ENCODE results near the gene FBXL13. TPM values are rescaled to one million over a fixed set of nuclear protein-coding genes. Genes with fewer than 3 reads are reported as not detected.
A peak's percentile ranks its signal among the peaks of the same experiment; 100 is the strongest.
"Not testable (repeated sequence)": the region's sequence is repeated elsewhere in the genome, so short reads cannot be mapped to it uniquely, and the experiment has no call there.

Gene FBXL13
- total RNA-seq, 1 donor from 2014 or later, result 2.5 TPM

DNA sequence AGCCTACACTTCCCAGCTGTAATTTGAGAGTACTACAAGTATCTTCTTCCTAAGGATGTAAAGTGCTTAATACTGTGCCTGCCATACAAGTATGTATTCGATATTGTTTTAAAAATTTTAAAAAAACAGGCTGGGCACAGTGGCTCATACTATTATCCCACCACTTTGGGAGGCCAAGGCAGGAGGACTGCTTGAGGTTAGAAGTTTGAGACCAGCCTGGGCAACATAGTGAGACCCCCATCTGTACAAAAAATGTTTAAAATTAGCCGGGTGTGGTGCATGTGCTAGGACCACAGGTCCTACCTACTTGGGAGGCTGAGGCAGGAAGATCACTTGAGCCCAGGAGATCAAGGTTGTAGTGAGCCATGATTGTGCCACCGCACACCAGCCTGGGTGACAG lies 8.6 kb upstream of the FBXL13 start:
- ATAC-seq, result no peak
- no peak for DNase-seq (ENCODE audit: low spot score)
- intact Hi-C loops (cut with DNase I), result no loop called here

DNA sequence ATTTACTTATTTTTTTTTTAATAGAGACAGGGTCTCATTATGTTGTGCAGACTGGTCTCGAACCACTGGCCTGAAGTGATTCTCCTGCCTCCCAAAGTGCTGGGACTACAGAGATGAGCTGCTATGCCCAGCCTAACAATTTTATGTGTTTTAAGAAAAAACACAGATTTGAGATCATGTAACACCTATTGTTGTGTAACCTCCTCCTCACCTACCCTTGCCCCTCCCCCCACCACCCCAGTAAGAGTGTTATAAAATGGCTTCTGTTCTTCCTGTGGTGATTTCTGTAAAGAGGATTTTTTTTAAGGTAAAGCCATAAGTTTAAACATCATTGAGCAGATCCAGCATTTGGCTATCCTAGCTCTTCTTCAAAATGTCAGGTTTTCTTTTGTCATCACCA lies 7.9 kb upstream of the FBXL13 start:
- ATAC-seq (no peak), DNase-seq (ENCODE audit: low spot score) (no peak)
- intact Hi-C loops (cut with DNase I), result no loop called here

DNA sequence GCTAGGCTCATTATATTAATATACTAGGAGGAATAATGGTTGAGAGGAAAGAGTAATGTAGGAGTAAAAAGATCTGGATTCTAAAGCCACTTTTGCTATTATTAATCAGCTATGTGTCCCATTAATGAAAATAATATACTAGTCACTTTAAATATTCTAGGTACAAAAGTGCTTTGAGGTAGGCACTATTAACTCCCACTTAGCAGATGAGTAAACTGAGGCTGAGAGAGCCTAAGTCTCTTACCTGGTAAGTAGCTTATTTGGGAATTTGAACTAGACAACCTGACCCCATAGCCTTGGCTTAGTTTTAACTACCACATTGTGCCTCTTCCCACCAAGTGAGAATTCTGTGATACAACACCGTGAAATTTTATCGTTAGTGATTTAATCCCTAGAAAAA lies 6.3 kb upstream of the FBXL13 start:
- DNase-seq (ENCODE audit: low spot score) (no peak), ATAC-seq (no peak)
- intact Hi-C loops (cut with DNase I), result no loop called here

DNA sequence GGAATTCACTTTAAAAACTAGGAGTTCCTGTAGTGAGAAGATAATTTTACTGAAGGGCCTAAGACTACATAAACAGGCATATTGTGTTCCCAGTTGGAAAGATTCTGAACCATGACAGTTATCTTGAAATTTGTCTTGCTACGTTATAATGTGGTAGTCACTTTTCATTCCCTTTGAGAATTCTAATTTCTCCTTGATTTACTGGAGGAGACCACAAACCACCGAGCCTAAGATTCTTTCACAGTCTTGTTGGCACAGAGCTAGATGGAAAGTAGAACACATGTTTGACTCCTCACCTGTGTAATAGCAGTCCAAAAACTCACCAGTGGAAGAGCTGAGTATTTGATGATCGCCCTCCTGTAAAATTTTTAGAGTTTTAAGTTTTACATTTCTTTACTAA lies 5.2 kb upstream of the FBXL13 start:
- no peak for ATAC-seq
- no peak for DNase-seq (ENCODE audit: low spot score)
- intact Hi-C loops (cut with DNase I), result no loop called here

DNA sequence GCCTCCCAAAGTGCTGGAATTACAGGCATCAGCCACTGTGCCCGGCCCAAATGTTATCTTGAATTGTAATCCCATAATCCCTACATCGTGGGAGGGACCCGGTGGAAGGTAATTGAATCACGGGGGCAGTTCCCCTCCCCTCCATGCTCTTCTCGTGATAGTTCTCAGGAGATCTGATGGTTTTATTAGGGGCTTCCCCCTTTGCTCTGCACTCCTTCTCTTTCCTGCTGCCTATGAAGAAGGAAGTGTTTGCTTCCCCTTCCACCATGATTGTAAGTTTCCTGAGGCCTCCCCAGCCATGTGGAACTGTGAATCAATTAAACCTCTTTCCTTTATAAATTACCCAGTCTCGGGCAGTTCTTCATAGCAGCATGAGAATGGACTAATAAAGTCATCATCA lies 3.6 kb upstream of the FBXL13 start:
- ATAC-seq; intact Hi-C loops (cut with DNase I); DNase-seq (ENCODE audit: low spot score): not testable (repeated sequence)

DNA sequence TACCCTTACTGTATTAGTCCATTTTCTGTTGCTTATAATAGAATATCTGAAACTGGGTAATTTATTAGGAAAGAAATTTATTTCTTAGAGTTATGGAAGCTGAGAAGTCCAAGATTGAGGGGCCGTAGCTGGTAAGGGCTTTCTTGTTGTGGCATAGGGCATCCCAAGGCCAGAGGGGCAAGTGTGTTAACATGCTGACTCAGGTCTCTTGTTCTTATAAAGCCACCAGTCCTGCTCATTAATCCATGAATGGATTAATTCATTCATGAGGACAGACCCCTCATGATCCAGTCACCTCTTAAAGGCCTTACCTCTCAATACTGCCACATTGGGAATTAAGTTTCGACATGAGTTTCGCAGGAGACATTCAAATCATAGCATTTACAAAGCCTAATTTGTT lies 2.7 kb upstream of the FBXL13 start:
- no peak for DNase-seq (ENCODE audit: low spot score)
- intact Hi-C loops (cut with DNase I), result no loop called here
- ATAC-seq, result no peak

DNA sequence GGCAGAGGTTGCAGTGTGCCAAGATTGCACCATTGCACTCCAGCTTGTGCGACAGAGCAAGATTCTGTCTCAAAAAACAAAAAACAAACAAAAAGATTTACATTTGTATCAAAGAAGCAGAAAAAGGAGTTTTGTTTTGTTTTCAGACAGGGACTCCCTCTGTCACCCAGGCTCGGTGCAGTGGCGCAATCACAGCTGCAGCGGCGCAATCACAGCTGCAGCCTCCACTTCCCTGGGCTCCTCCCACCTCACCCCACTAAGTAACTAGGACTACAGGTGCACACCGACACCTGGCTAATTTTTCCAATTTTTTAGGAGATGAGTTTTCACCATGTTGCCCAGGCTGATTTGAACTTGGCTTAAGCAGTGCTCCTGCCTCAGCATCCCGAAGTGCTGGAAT lies 2.2 kb upstream of the FBXL13 start:
- DNase-seq (ENCODE audit: low spot score) (no peak), ATAC-seq (no peak)
- intact Hi-C loops (cut with DNase I), result no loop called here

DNA sequence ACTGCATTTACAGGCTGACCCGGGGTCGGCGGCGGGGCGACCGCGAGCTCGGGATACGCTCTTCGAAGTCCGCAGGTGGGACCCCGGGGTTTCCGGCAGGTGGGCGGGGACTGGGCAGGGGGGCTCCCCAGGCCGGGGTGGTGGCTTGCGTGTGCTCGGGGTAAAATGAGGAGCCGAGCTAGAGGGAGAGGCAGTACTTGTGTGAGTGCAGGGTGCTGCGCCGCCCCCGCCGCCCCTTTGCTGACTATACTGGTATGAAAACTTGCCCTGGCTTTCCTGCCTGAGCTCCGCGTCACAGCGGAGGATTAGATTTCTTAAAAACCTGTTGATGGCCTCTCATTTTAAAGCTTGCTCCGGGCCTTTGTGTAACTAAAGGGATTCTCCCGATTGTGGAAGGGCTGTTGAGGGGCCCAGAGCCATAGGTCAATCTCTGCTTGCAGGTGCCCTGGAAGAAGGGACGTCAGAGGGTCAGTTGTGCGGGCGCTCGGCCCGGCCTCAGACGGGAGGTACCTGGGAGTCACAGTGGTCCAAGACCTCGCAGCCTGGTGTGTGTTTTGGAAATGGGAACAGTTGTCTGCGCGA lies 832 bp upstream of the FBXL13 start:
- DNase-seq (ENCODE audit: low spot score) (peak; percentile 74), ATAC-seq (peak; percentile 18)
- intact Hi-C loops (cut with DNase I), result no loop called here

DNA sequence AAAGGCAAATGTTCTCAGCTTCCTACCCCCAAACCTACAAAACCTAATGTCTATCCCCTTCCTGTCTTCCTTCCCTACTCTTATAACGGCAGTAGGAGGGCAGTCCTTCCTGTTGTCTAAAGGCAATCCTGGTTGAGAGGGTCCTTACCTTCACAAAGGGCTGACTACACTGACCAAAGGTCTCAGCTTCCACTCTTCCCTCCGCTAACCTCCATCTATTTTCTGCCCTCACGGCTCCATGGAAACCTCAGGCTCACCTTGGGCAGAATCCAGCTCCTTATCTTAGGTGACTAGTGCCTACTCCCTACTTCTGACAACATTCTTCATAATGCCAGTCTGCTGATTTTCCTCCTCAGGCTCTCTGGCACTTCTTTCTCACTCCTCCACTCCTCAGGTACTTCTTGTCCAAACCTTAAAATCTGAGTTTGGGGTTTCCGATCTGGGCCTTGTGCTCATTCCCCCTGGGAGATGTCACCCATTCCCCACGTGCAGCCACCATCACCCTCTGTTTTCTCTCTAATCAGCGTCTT lies 542 bp downstream of the FBXL13 start:
- intact Hi-C loops (cut with DNase I), result no loop called here
- ATAC-seq, result peak; percentile 0
- no peak for DNase-seq (ENCODE audit: low spot score)

DNA sequence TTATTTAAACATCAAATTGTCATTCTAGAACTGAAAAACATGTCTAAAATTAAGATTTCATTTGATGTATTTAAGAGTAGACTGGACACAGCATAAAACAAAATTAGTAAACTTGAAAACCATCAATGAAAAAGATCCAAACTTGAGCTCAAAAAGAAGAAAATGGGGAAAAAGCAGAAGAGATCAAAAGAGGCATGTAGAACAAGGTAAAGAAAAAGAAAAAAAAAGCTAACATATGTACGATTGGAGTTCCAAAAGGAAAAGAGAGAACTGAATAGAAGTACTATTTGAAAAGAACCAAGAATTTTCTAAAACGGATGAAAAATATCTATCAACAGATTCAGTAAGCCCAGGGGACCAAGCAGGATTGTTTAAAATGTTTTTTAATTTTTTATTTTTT lies 3.6 kb downstream of the FBXL13 start:
- no peak for DNase-seq (ENCODE audit: low spot score)
- ATAC-seq, result no peak
- intact Hi-C loops (cut with DNase I), result no loop called here

DNA sequence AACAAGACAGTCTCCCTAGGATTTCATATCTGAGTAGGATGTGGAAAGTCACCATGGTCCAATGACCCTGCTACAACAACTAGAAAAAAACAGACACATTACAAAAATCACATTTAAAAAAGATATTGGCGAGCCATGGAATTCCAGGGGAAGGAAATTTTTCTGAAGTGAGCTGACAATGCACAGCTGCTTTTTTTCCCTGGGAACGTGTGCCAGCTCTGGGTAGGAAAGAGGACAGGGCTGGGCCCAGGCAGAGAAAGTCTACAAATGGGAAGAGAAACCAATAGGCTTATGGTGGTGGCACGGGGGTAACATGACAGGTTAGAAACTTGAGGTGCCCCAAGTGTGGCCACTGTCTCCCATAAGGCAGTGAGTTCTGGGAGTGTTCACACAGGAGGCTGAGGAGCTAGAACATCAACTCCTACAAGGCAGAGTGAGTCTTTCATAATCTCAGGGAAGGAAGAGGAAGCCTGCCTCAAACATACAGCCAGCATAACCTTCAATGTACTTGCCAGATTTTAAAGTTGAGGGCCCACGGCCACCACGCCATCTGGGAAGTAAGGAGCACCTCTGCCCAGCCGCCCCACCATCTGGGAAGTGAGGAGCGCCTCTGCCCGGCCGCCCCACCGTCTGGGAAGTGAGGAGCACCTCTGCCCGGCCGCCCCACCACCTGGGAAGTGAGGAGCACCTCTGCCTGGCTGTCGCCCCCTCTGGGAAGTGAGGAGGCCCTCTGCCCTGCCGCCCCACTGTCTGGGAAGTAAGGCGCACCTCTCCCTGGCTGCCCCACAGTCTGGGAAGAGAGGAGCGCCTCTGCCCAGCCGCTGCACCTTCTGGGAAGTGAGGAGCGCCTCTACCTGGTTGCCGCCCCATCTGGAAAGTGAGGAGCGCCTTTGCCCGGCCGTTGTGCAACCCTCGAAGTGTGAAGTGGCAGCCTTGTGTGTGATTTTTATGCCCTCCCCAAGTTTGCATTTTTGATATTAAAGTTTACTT lies 5.9 kb downstream of the FBXL13 start:
- intact Hi-C loops (cut with DNase I), result no loop called here
- ATAC-seq, result no peak
- DNase-seq (ENCODE audit: low spot score), result no peak

DNA sequence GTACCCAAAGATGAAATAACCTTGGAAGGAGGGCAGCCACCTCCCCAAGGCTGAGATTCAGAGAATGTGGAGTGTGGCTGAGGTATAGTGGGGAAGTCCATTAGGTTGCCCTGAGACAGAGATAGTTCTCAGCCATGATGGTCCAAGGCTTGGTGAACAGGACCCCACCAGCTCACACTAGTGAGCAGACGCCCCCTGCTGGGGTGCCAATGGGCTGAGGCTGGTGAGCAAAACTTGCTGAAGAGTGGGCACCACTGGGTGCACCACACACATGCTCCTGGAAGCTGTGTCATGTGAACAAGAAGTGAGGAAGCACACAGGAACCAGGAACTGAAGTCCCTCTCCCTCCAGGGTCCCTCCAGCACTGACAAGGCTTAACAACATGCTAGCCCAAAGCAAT lies 8.9 kb downstream of the FBXL13 start:
- ATAC-seq, result peak; percentile 42
- intact Hi-C loops (cut with DNase I), result no loop called here
- no peak for DNase-seq (ENCODE audit: low spot score)

DNA sequence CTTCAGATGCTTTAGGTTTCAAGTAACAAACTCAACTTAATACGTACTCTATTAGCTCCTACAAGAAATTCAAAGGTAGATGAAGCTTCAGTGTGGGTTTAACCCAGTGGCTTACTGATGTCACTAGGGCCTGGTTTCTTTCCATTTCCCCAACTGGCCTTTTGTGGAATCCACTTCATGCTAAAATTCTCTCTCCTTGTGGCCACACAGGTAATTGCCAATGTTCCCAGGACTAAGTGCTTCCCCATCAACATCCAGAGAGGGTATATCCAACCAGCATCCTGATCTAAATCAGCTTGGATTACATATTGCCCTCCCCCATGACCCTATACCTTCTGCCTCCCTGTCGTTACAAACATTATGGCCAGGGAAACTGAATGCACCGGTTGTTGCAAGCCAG lies 10.7 kb downstream of the FBXL13 start:
- intact Hi-C loops (cut with DNase I), result no loop called here
- DNase-seq (ENCODE audit: low spot score) (no peak), ATAC-seq (no peak)

DNA sequence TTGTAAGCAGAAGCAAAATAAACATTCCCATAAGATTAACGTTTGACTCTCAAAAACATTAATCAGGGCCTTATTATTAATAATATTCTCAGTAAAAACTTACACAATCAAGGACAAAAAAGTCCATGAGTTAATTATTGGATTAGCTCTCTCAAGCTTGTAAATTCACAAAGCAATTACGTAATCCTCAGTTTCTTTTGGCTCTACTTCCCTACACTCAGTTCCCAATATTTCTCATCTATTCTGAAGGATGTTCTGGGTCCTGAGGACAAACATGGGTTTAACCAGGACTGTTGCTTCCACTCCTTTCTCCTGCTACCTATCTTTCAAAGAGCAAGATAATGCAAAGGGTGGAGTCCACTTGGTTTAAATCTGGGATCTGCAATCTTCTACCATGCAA lies 15.1 kb downstream of the FBXL13 start:
- DNase-seq (ENCODE audit: low spot score), result no peak
- intact Hi-C loops (cut with DNase I), result no loop called here
- peak; percentile 74 for ATAC-seq

DNA sequence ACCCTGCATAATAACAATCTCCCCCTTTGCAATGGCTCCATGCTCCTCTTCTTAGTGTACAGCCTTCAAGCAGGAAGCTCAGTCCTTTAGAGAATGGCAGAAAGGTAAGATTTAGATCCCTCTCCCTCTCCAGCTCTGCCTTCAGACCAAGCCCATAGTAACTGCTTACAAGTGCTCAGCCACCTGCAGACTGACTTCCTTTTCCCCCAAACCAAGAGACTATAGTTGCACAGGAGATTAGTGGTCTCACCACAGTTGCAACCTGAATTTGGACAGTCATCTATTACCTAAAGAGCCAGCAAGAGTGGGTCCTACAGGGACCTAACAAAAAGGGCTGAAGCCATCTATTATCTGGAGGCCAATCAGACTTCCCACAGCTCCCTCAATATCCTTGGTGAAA lies 16.5 kb downstream of the FBXL13 start:
- no peak for ATAC-seq
- intact Hi-C loops (cut with DNase I), result no loop called here
- DNase-seq (ENCODE audit: low spot score), result no peak

DNA sequence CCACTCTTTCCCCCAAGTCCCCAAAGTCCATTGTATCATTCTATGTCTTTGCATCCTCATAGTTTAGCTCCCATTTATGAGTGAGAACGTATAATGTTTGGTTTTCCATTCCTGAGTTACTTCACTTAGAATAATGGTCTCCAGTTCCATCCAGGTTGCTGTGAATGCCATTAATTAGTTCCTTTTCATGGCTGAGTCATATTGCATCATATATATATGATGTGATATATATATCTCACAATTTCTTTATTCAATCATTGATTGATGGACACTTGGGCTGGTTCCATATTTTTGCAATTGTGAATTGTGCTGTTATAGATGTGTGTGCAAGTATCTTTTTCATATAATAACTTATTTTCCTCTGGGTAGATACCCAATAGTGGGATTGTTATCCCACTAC lies 18.6 kb downstream of the FBXL13 start:
- intact Hi-C loops (cut with DNase I); ATAC-seq; DNase-seq (ENCODE audit: low spot score): not testable (repeated sequence)

DNA sequence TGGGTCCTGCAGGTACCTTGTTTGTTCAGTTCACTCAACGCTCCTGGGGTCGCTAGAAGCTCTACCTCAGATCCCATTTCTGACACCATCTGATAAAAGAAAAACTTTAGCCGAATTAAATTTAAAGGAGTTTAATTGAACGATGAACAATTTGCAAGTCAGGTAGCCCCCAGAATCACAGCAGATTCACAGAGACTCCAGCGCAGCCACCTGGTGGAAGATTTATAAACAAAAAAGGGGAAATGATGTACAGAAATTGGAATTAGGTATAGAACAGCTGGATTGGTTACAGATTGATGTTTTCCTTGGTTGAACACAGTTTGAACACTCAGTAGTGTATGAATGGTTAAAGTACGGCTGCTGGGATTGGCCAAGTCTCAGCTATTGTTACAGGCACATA lies 23.1 kb downstream of the FBXL13 start:
- no peak for DNase-seq (ENCODE audit: low spot score)
- no peak for ATAC-seq
- intact Hi-C loops (cut with DNase I), result no loop called here

DNA sequence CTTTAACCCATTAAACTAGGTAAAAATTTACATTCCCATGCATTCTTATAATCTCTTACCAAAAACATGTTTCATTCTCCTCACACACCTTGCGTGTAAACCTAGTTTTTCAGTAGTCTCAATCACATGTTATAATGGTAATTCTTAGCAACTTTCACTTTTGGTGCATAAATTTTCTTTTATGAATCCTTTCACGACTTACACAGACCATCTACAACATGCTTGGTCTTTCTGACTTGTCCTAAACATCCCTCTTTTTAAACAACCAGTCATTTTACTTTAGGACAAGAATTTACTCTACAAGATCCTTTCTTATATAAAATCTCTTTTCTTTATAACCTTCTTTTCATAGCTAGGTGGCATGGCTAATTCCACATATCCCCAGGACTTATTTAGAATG lies 25.8 kb downstream of the FBXL13 start:
- intact Hi-C loops (cut with DNase I), result no loop called here
- DNase-seq (ENCODE audit: low spot score), result no peak
- no peak for ATAC-seq

DNA sequence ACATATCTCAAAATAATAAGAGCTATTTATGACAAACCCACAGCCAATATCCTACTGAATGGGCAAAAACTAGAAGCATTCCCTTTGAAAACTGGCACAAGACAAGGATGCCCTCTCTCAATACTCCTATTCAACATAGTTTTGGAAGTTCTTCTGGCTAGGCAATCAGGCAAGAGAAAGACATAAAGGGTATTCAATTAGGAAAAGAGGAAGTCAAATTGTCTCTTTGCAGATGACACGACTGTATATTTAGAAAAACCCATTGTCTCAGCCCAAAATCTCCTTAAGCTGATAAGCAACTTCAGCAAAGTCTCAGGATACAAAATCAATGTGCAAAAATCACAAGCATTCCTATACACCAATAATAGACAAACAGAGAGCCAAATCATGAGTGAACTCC lies 32.8 kb downstream of the FBXL13 start:
- intact Hi-C loops (cut with DNase I); DNase-seq (ENCODE audit: low spot score); ATAC-seq: not testable (repeated sequence)
